Measurements from ENCODE around the gene UNC5C.

- TF ChIP-seq, protein P1, sequence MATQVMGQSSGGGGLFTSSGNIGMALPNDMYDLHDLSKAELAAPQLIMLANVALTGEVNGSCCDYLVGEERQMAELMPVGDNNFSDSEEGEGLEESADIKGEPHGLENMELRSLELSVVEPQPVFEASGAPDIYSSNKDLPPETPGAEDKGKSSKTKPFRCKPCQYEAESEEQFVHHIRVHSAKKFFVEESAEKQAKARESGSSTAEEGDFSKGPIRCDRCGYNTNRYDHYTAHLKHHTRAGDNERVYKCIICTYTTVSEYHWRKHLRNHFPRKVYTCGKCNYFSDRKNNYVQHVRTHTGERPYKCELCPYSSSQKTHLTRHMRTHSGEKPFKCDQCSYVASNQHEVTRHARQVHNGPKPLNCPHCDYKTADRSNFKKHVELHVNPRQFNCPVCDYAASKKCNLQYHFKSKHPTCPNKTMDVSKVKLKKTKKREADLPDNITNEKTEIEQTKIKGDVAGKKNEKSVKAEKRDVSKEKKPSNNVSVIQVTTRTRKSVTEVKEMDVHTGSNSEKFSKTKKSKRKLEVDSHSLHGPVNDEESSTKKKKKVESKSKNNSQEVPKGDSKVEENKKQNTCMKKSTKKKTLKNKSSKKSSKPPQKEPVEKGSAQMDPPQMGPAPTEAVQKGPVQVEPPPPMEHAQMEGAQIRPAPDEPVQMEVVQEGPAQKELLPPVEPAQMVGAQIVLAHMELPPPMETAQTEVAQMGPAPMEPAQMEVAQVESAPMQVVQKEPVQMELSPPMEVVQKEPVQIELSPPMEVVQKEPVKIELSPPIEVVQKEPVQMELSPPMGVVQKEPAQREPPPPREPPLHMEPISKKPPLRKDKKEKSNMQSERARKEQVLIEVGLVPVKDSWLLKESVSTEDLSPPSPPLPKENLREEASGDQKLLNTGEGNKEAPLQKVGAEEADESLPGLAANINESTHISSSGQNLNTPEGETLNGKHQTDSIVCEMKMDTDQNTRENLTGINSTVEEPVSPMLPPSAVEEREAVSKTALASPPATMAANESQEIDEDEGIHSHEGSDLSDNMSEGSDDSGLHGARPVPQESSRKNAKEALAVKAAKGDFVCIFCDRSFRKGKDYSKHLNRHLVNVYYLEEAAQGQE (IDR thresholded peaks at IDR 0.05; ENCODE audit: insufficient read depth in 1 of 2, low read depth in 2 of 2, low read length in 1 of 2) = no peak
- TF ChIP-seq, protein P2, sequence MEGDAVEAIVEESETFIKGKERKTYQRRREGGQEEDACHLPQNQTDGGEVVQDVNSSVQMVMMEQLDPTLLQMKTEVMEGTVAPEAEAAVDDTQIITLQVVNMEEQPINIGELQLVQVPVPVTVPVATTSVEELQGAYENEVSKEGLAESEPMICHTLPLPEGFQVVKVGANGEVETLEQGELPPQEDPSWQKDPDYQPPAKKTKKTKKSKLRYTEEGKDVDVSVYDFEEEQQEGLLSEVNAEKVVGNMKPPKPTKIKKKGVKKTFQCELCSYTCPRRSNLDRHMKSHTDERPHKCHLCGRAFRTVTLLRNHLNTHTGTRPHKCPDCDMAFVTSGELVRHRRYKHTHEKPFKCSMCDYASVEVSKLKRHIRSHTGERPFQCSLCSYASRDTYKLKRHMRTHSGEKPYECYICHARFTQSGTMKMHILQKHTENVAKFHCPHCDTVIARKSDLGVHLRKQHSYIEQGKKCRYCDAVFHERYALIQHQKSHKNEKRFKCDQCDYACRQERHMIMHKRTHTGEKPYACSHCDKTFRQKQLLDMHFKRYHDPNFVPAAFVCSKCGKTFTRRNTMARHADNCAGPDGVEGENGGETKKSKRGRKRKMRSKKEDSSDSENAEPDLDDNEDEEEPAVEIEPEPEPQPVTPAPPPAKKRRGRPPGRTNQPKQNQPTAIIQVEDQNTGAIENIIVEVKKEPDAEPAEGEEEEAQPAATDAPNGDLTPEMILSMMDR (IDR thresholded peaks at IDR 0.05) = no peak
Measured at GRCh38 chr4:95362066-95362465, 186.7 kb downstream of the UNC5C start.

Data from Panc1 (cell line).